A549 (cell line): ENCODE measurements around the gene MRPL23. TPM values are rescaled to one million over a fixed set of nuclear protein-coding genes. Genes with fewer than 3 reads are reported as not detected.

Source experiments
- ATAC-seq, 2 experiments: fragments of 200-7000 bp in 1 of 2; fragments of >200 bp in 1 of 2; cut with Nextera tagmentation in 1 of 2; cut with Tn5 transposase in 1 of 2; 3 replicates each; pipeline versions ENCODE4 v1.8.0 to v1.9.1; 2018 to 2020; ENCODE audit warnings: mild to moderate bottlenecking in 1 of 2, moderate library complexity in 1 of 2
- CTCF ChIA-PET: fragments of 300-600 bp; sonication (Branson Sonifier 250); formaldehyde crosslinking; extraction: SDS; loops from one replicate; lab custom pipeline; 2021; ENCODE audit warnings: antibody characterized with exemption, inconsistent platforms; lab: Yijun Ruan, JAX
- POLR2A ChIA-PET: fragments of 350-600 bp; formaldehyde crosslinking; extraction: SDS; loops from one replicate; lab custom pipeline; 2021; ENCODE audit warnings: antibody characterized with exemption, inconsistent platforms; lab: Yijun Ruan, JAX
- DNase-seq, 2 experiments: peaks; one replicate each; pipeline versions ENCODE4 v3.0.0 to v3.0.0-alpha.2; 2011 to 2016; ENCODE audit warnings: low read depth in 1 of 2, low spot score in 1 of 2
- FAIRE-seq: peaks from 2 replicates; lab custom pipeline; 2011; peaks lifted over from hg19 to GRCh38; lab: Jason Lieb, UNC
- H3K27ac ChIP-seq, 2 experiments: fragments of >200 bp; sonication (Bioruptor Twin); formaldehyde crosslinking; 3 replicates each; pipeline ENCODE4 v1.5.1; 2016 to 2017
- H3K4me1 ChIP-seq: fragments of >200 bp; sonication (Bioruptor Twin); formaldehyde crosslinking; 3 replicates; pipeline ENCODE4 v1.6.1; 2016
- H3K4me2 ChIP-seq: fragments of >200 bp; sonication (Bioruptor Twin); formaldehyde crosslinking; 3 replicates; pipeline ENCODE4 v1.6.1; 2016
- H3K4me3 ChIP-seq: fragments of >200 bp; sonication (Bioruptor Twin); formaldehyde crosslinking; 3 replicates; pipeline ENCODE4 v1.5.1; 2016
- H3K9me3 ChIP-seq: fragments of >200 bp; sonication (Bioruptor Twin); formaldehyde crosslinking; 3 replicates; pipeline ENCODE4 v1.6.1; 2016
- BCL3 ChIP-seq: fragments of >200 bp; sonication (Bioruptor Twin); formaldehyde crosslinking; IDR thresholded peaks from 3 replicates; pipeline ENCODE4 v1.6.1; 2016
- CBX2 ChIP-seq: fragments of 200-600 bp; sonication (generic); IDR thresholded peaks from 2 replicates; pipeline ENCODE4 v1.6.1; 2016; ENCODE audit warnings: low read depth, mild to moderate bottlenecking, borderline replicate concordance
- CHD4 ChIP-seq: fragments of 200-600 bp; sonication (generic); IDR thresholded peaks from 2 replicates; pipeline ENCODE4 v1.6.1; 2016; ENCODE audit warnings: antibody characterized with exemption, mild to moderate bottlenecking, borderline replicate concordance
- E2F6 ChIP-seq: IDR thresholded peaks from 2 replicates; pipeline ENCODE4 v1.6.1; 2012; ENCODE audit warnings: low read depth, borderline replicate concordance
- EHF ChIP-seq: fragments of 250-450 bp; sonication (Bioruptor Pico); IDR thresholded peaks from 2 replicates; pipeline ENCODE4 v1.5.0; 2020; ENCODE audit warnings: mild to moderate bottlenecking
- EP300 ChIP-seq, 2 experiments: fragments of >200 bp; sonication (Bioruptor Twin); formaldehyde crosslinking; IDR thresholded peaks; 2 replicates in 1 of 2; 3 replicates in 1 of 2; pipeline ENCODE4 v1.6.1; 2016 to 2017
- ESRRA ChIP-seq: fragments of 150-350 bp; IDR thresholded peaks from 2 replicates; pipeline ENCODE4 v1.6.1; 2014; ENCODE audit warnings: mild to moderate bottlenecking, low read length, borderline replicate concordance
- FOSB ChIP-seq: fragments of 250-450 bp; sonication (Bioruptor Pico); IDR thresholded peaks from 2 replicates; pipeline ENCODE4 v1.5.0; 2020; ENCODE audit warnings: mild to moderate bottlenecking, moderate library complexity
- FOSL2 ChIP-seq, 2 experiments: fragments of 450-650 bp in 1 of 2; fragments of >200 bp in 1 of 2; sonication (Bioruptor Twin) in 1 of 2; formaldehyde crosslinking; IDR thresholded peaks; 2 replicates each; pipeline versions ENCODE4 v1.5.0 to v1.6.1; 2016 to 2020; ENCODE audit warnings: mild to moderate bottlenecking in 1 of 2, moderate library complexity in 1 of 2
- HDAC2 ChIP-seq: fragments of 200-600 bp; sonication (generic); IDR thresholded peaks from 2 replicates; pipeline ENCODE4 v1.6.1; 2016
- HOXA7 ChIP-seq: fragments of 250-450 bp; sonication (Bioruptor Pico); IDR thresholded peaks from 2 replicates; pipeline ENCODE4 v1.5.0; 2020; ENCODE audit warnings: mild to moderate bottlenecking, moderate library complexity
- RFX5 ChIP-seq: fragments of 450-650 bp; IDR thresholded peaks from 2 replicates; pipeline ENCODE4 v1.7.1; 2014; ENCODE audit warnings: antibody characterized with exemption, mild to moderate bottlenecking, moderate library complexity
- RNF2 ChIP-seq: fragments of 200-600 bp; sonication (generic); IDR thresholded peaks from 2 replicates; pipeline ENCODE4 v1.6.1; 2016; ENCODE audit warnings: low read depth, mild to moderate bottlenecking, antibody characterized with exemption, moderate library complexity, borderline replicate concordance
- SMC3 ChIP-seq: fragments of >200 bp; sonication (Bioruptor Twin); formaldehyde crosslinking; IDR thresholded peaks from 3 replicates; pipeline ENCODE4 v1.6.1; 2018; ENCODE audit warnings: inconsistent platforms
- TFCP2L1 ChIP-seq: fragments of 250-450 bp; sonication (Bioruptor Pico); IDR thresholded peaks from 2 replicates; pipeline ENCODE4 v1.5.0; 2021; ENCODE audit warnings: mild to moderate bottlenecking
- WGBS: methylation state at CpG from one replicate; pipeline ENCODE4 v1.1.6; 2017; ENCODE audit errors: missing lambda C conversion rate; 5-methylcytosine and 5-hydroxymethylcytosine counted together
- polyA plus RNA-seq, 4 experiments: library from polyadenylated mRNA; depleted of rRNA in 3 of 4; stranded (reverse); fragments of >200 nt; fragmentation: RNase III in 1 of 4; extraction: RNeasy Plus Mini Kit Qiagen cat#74134 plus additional on column Dnase treatment in 1 of 4; gene quantifications; 2 replicates in 3 of 4; 3 replicates in 1 of 4; pipeline ENCODE4 v1.2.3, GENCODE V29; 2011 to 2017
- TF ChIP-seq, protein P1 (sequence below): fragments of 150-350 bp; IDR thresholded peaks from 2 replicates; pipeline ENCODE4 v1.6.1; 2014; ENCODE audit warnings: low read depth, mild to moderate bottlenecking, low read length
- TF ChIP-seq, protein P2 (sequence below): fragments of >200 bp; sonication (Bioruptor Twin); formaldehyde crosslinking; IDR thresholded peaks from 2 replicates; pipeline ENCODE4 v1.6.1; 2016
- TF ChIP-seq, protein P3 (sequence below): fragments of 450-650 bp; IDR thresholded peaks from 2 replicates; pipeline ENCODE4 v1.6.1; 2014; ENCODE audit warnings: antibody characterized with exemption

MRPL23 gene
- polyA plus RNA-seq, 2 of the 4 experiments (the other 2 are of a cell fraction): 77.7 to 160 TPM

GRCh38 chr11:1994121-1994520 lies 47.0 kb downstream of the MRPL23 start (continued):
- no peak for TF ChIP-seq CBX2
- TF ChIP-seq SMC3: no peak
- no peak for TF ChIP-seq TFCP2L1 (CRISPR knock-in tag)

- WGBS: no CpG with 5 or more reads among the region's 14 CpGs
- ChIA-PET POLR2A (no interaction called here), CTCF (interaction anchor here (0.6 to 3.4 kb wide), 18 partner anchors 11 to 345 kb away, joined by 3 to 15 read pairs (median 4); partner anchors contain the start of gene TNNI2)
- no peak within 1 kb of the TSS for H3K4me2 ChIP-seq
- no peaks in the 10 kb centered on the region for H3K9me3 ChIP-seq
- no peak for DNase-seq
- FAIRE-seq: no peak
- H3K27ac ChIP-seq: no peak within 1 kb of the TSS
- ATAC-seq: peak in 1 of 2 experiments; percentile 66; a peak in 3 of 6 replicates
- TF ChIP-seq E2F6: no peak
- no peak for TF ChIP-seq TFCP2L1 (CRISPR knock-in tag)
- H3K4me3 ChIP-seq: no peak within 1 kb of the TSS
- H3K4me1 ChIP-seq: no peaks in the 10 kb centered on the region
These were observed 50.6 kb downstream of the MRPL23 start, which contains the start of gene H19 for GRCh38 chr11:1997755-1998154. H19 (minus strand) TSS chr11:1997842.

- Histone ChIP-seq H3K27ac (no peak overlapping the region), H3K9me3 (no peaks in the 10 kb centered on the region), H3K4me2 (no peak overlapping the region), H3K4me3 (no peak overlapping the region), H3K4me1 (no peaks in the 10 kb centered on the region)
- DNase-seq (no peak), FAIRE-seq (no peak), ATAC-seq (peak; percentile 44 to 64; a peak in 5 of 6 replicates)
- WGBS: no CpG with 5 or more reads among the region's 28 CpGs
- ChIA-PET CTCF (interaction anchor here (0.6 to 1.9 kb wide), 12 partner anchors 38 to 305 kb away, joined by 3 to 12 read pairs (median 4); no protein-coding TSS in a partner anchor), POLR2A (no interaction called here)
- TF ChIP-seq CHD4 (no peak), EP300 (IDR thresholded peaks at IDR 0.05) (no peak), HDAC2 (no peak), E2F6 (no peak), FOSL2 (IDR thresholded peaks at IDR 0.05) (no peak), FOSL2 (CRISPR knock-in tag; IDR thresholded peaks at IDR 0.05) (no peak)
- TF ChIP-seq, all 56 proteins: peak for 0
These were observed 51.2 kb downstream of the MRPL23 start for GRCh38 chr11:1998290-1998689.

DNA sequence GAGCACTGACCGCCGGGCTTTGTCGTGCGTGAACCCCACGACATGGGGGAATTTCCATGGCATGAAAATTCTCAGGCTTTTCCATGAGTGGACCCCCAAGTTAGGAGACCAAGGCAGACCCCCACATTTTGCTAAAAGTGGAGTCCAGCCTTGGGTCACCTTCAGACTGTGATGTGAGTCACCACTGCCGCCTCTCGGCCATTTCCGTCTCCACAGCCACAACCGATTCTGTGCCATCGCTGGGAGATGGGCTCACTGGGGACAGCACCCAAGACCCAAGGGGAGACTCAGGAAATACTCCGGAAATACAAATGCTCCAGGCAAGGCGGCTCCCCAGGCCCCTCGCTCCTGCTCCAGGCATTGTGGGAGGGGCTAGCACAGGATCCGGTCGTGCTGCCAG lies 51.7 kb downstream of the MRPL23 start:
- POLR2A ChIA-PET: interaction anchor here (0.6 kb wide), 1 partner anchor 115 kb away, joined by 3 read pairs; no protein-coding TSS in a partner anchor
- Histone ChIP-seq H3K4me3 (no peak overlapping the region), H3K4me1 (no peaks in the 10 kb centered on the region), H3K27ac (no peak overlapping the region)
- ATAC-seq: peak in 1 of 2 experiments; percentile 48; a peak in 3 of 6 replicates
- WGBS: no CpG with 5 or more reads among the region's 15 CpGs
- TF ChIP-seq FOSB (no peak), HOXA7 (CRISPR knock-in tag) (no peak), BCL3 (no peak), RNF2 (no peak), RFX5 (no peak), ESRRA (no peak), EHF (CRISPR knock-in tag) (no peak), TFCP2L1 (CRISPR knock-in tag) (no peak)
- TF ChIP-seq, protein P1, sequence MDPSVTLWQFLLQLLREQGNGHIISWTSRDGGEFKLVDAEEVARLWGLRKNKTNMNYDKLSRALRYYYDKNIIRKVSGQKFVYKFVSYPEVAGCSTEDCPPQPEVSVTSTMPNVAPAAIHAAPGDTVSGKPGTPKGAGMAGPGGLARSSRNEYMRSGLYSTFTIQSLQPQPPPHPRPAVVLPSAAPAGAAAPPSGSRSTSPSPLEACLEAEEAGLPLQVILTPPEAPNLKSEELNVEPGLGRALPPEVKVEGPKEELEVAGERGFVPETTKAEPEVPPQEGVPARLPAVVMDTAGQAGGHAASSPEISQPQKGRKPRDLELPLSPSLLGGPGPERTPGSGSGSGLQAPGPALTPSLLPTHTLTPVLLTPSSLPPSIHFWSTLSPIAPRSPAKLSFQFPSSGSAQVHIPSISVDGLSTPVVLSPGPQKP: no peak
- TF ChIP-seq, protein P2, sequence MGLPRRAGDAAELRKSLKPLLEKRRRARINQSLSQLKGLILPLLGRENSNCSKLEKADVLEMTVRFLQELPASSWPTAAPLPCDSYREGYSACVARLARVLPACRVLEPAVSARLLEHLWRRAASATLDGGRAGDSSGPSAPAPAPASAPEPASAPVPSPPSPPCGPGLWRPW: no peak
- TF ChIP-seq, protein P3, sequence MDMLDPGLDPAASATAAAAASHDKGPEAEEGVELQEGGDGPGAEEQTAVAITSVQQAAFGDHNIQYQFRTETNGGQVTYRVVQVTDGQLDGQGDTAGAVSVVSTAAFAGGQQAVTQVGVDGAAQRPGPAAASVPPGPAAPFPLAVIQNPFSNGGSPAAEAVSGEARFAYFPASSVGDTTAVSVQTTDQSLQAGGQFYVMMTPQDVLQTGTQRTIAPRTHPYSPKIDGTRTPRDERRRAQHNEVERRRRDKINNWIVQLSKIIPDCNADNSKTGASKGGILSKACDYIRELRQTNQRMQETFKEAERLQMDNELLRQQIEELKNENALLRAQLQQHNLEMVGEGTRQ: no peak
- TF ChIP-seq, all 56 proteins: peak for 0
- Histone ChIP-seq H3K4me2 (no peak overlapping the region), H3K9me3 (no peaks in the 10 kb centered on the region)
- CTCF ChIA-PET: interaction anchor here (0.7 to 4.1 kb wide), 18 partner anchors 12 to 360 kb away, joined by 3 to 57 read pairs (median 4); partner anchors contain the start of gene SYT8
- no peak for FAIRE-seq
- DNase-seq: no peak
